ACC112 (cell line): ENCODE measurements around the gene EIF2B5.
"Not testable (repeated sequence)": the region's sequence is repeated elsewhere in the genome, so short reads cannot be mapped to it uniquely, and the experiment has no call there.

Experiments
- H2AFZ ChIP-seq: fragments of 200-600 bp; sonication (generic); one replicate; pipeline ENCODE4 v1.6.0; 2017; ENCODE audit warnings: antibody characterized with exemption, low read length; ENCODE audit not compliant: unreplicated experiment
- H3K27ac ChIP-seq: fragments of 200-600 bp; sonication (generic); 2 replicates; pipeline ENCODE4 v1.5.1; 2014; ENCODE audit warnings: low read depth, mild to moderate bottlenecking, antibody characterized with exemption, low read length, moderate library complexity
- H3K27me3 ChIP-seq: fragments of 200-600 bp; sonication (generic); 2 replicates; pipeline ENCODE4 v1.6.1; 2014; ENCODE audit warnings: mild to moderate bottlenecking, antibody characterized with exemption, low read length, moderate library complexity, mixed read lengths; ENCODE audit not compliant: insufficient read depth
- H3K36me3 ChIP-seq: fragments of 200-600 bp; sonication (generic); 2 replicates; pipeline ENCODE4 v1.6.1; 2016; ENCODE audit warnings: mild to moderate bottlenecking, antibody characterized with exemption, low read length, moderate library complexity, mixed read lengths; ENCODE audit not compliant: insufficient read depth
- H3K4me1 ChIP-seq: fragments of 200-600 bp; sonication (generic); one replicate; pipeline ENCODE4 v1.6.1; 2016; ENCODE audit warnings: low read length, mixed read lengths; ENCODE audit not compliant: insufficient read depth, unreplicated experiment, control insufficient read depth
- H3K4me3 ChIP-seq: fragments of 200-600 bp; sonication (generic); 2 replicates; pipeline ENCODE4 v1.5.1; 2014; ENCODE audit warnings: mild to moderate bottlenecking, low read depth, low read length
- H3K79me2 ChIP-seq: fragments of 200-600 bp; sonication (generic); one replicate; pipeline ENCODE4 v1.6.0; 2016; ENCODE audit warnings: low read length; ENCODE audit not compliant: control insufficient read depth, unreplicated experiment, insufficient read depth

The EIF2B5 gene

DNA sequence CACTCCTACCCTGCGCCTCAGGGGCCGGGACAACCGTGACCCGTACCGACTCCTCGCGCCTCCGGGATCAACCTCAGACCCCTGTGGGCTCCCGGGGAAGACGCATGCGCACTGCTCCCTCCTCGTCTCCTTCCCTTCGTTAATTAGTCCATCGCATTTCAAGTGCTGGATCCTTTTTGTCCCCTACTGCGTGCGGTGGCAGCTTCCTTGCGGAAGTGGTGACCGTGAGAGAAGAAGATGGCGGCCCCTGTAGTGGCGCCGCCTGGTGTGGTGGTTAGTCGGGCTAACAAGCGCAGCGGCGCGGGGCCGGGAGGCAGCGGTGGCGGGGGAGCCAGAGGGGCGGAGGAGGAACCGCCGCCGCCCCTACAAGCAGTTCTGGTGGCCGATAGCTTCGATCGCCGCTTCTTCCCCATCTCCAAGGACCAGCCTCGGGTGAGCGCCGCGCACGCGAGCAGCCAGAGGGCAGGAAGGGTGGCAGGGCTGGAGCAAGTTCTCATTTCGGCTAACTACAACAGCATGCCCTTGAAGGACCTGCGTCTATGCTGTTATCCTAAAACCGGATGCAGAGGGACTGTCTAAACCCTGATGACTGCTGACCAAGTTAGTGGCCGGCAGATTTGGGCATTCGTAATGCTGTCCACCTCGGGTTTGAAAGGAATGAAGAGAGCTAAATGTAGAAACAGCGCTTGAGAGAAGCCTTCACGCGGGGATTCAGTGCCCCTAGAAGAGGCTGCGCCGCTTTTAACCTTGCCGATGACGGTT lies at the start of gene EIF2B5:
TSS of gene EIF2B5 (plus strand) at position 210 of the 762 bp plus-strand sequence. CDS start at position 238, 28 bp downstream.
- H3K4me1 ChIP-seq = peaks cover 22% of the 10 kb centered on the region
- no peaks in the 10 kb centered on the region for H3K27me3 ChIP-seq
- H2AFZ ChIP-seq = peak within 1 kb of the TSS; percentile 62
- peak within 1 kb of the TSS; percentile 56 for H3K27ac ChIP-seq
- peaks cover 36% of the 10 kb centered on the region for H3K79me2 ChIP-seq
- H3K36me3 ChIP-seq = peaks cover 5% of the 10 kb centered on the region; the same call in 1 of the 2 replicates
- peak within 1 kb of the TSS; percentile 86 for H3K4me3 ChIP-seq

DNA sequence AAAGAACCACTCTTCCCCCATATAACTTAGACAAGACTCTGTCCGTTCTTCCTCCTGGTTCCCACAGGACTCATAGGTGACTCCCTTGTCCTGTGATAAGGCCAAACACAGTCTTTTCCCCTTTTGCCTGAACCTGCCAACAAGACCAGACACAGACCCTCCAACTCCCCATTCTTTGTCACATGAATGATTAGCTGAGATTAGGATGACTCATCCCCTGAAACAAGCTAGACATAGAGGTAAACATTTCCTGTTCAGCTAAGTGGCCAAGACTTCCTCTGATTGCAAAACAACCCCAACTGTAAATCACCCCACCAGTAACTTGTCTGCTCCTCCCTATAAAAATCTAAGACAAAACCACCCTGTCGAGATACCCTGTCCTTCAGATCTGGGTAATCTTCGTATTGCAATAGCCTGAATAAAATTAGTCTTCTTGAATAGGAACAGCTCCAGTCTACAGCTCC lies 49.7 kb upstream of the EIF2B5 start:
- Histone ChIP-seq H3K27ac (no peak overlapping the region), H3K36me3 (no peaks in the 10 kb centered on the region), H3K4me3 (no peak overlapping the region), H2AFZ (no peak overlapping the region), H3K79me2 (no peaks in the 10 kb centered on the region), H3K4me1 (no peaks in the 10 kb centered on the region), H3K27me3 (no peaks in the 10 kb centered on the region; the same call in 1 of the 2 replicates)

DNA sequence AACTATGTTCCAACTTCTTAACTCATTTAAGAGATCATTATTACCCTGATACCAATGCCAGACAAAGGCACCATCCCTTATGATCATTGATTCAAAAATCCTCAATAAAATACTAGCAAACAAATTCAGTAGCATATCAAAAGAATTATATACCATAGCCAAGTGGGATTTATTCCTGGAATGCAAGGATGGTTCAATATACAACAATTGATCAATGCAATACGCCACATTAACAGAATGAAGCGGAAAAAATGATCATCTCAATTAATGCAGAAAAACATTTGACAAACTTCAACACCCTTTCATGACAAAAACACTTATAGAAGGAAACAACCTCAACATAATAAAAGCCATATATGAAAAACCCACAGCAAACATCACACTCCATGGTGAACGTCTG lies 43.0 kb upstream of the EIF2B5 start:
- Histone ChIP-seq H3K27ac (no peak overlapping the region), H2AFZ (no peak overlapping the region), H3K79me2 (no peaks in the 10 kb centered on the region), H3K27me3 (peaks cover 8% of the 10 kb centered on the region), H3K4me3 (no peak overlapping the region), H3K36me3 (no peaks in the 10 kb centered on the region), H3K4me1 (peaks cover 4% of the 10 kb centered on the region)

DNA sequence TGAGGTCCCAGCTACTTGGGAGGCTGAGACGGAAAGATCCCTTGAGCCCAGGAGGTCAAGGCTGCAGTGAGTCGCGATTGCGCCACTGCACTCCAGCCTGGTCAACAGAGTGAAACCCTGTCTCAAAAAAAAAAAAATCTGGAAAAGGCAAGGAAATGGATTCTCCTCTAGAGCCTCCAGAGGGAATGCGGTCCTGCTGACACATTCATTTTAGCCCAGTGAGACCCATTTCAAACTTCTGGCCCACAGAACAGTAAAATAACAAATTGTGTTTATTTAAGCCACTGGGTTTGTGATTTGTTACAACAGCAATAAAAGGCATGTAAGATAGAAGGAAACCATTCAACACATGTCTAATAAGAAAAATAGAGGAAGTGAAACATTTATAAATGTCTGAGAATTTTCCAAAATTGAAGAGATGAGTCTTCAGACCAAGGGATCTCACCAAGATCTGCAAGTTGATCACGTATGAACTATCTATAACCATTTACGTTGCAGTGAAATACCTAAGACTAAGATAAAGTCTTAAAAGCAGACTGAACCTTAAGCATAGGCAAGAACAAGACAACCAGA lies 38.3 kb upstream of the EIF2B5 start, which contains the start of gene HTR3E:
TSS of gene HTR3E (plus strand) at position 254 of the 573 bp plus-strand sequence. CDS start 466 bp downstream, outside the sequence.
- peak within 1 kb of the TSS; percentile 13; the same call in 1 of the 2 replicates for H3K27ac ChIP-seq
- H3K4me1 ChIP-seq = peaks cover 11% of the 10 kb centered on the region
- H3K79me2 ChIP-seq = no peaks in the 10 kb centered on the region
- no peak within 1 kb of the TSS for H3K4me3 ChIP-seq
- H2AFZ ChIP-seq = no peak within 1 kb of the TSS
- H3K36me3 ChIP-seq = no peaks in the 10 kb centered on the region
- peaks cover 26% of the 10 kb centered on the region for H3K27me3 ChIP-seq

DNA sequence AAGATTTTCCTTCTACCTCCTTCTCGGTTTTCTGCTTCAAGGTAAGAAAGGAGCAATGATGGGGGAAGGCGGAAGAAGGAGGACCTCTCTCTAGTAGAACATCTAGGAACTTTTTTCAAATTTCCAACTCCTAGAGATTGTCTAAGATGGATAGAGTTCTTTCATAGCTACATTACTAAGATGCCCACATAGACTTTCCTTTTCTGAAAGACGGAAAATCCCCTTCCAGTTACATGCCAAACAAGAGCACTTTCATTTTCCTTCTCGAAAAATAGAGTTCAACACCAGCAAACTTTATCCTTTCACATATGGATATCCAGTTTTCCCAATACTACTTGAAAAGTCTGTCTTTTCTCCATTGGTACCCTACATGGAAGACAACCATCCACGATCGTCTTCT lies 37.6 kb upstream of the EIF2B5 start:
- H3K27ac ChIP-seq = no peak overlapping the region; the same call in 1 of the 2 replicates
- H3K4me3 ChIP-seq = no peak overlapping the region
- peaks cover 26% of the 10 kb centered on the region for H3K27me3 ChIP-seq
- no peaks in the 10 kb centered on the region for H3K36me3 ChIP-seq
- H3K4me1 ChIP-seq = peaks cover 11% of the 10 kb centered on the region
- H3K79me2 ChIP-seq = no peaks in the 10 kb centered on the region
- no peak overlapping the region for H2AFZ ChIP-seq

DNA sequence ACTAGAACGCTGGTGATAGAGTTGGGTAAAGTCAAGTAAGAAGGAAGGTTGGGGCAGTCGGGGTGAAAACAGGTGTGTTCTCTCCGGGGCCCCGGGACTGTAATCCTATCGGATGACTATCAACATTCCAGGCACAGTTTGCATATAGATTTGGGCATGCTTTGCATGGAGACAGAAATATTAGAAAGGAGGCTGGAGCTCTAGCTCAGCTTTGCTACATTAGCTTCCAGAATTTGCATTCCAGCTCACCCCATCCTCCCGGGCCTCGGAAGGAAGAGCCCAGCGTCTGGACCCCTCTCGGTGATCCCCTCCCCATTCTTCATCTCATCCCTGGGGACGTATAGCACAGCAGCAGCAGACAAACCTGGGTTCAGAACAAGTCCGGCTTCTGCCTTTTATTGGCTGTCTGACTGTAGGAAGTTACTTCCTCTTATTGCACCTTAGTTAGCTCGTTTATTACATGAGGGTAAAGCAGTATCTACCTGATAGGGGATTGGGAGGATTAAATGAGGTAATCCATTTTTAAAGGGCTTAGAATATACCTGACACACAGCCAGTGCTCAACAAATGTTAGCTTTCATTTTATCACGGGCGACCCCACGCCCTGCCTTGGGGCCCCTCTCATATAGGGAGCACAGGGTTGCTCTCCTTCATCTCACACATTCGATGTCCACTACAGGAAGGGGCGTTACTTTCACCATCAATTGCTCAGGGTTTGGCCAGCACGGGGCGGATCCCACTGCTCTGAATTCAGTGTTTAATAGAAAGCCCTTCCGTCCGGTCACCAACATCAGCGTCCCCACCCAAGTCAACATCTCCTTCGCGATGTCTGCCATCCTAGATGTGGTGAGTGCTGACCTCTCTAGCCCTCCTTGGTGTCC lies 35.1 kb upstream of the EIF2B5 start:
- H3K4me3 ChIP-seq = no peak overlapping the region
- H3K4me1 ChIP-seq = peaks cover 11% of the 10 kb centered on the region
- H3K36me3 ChIP-seq = no peaks in the 10 kb centered on the region
- no peak overlapping the region for H3K27ac ChIP-seq
- H3K79me2 ChIP-seq = no peaks in the 10 kb centered on the region
- H3K27me3 ChIP-seq = peaks cover 18% of the 10 kb centered on the region
- H2AFZ ChIP-seq = no peak overlapping the region

DNA sequence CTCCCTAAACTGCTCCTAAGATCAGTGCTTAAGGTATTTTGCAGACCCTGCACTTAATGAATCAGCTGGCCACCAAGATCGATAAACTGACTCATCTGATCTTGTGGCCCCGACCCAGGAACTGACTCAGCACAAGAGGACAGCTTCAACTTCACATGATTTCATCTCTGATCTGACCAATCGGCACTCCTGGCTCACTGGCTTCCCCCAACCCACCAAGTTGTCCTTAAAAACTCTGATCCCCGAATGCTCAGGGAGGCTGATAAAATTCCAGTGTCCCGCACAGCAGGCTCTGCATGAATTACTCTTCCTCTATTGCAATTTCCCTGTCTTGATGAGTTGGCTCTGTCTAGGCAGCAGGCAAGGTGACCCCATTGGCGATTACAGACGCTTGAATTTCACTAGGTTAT lies 24.8 kb upstream of the EIF2B5 start:
- Histone ChIP-seq H3K36me3 (no peaks in the 10 kb centered on the region), H3K4me3 (peak overlapping the region; percentile 35; the same call in 1 of the 2 replicates), H3K27me3 (no peaks in the 10 kb centered on the region), H3K79me2 (no peaks in the 10 kb centered on the region), H3K4me1 (peaks cover 8% of the 10 kb centered on the region), H2AFZ (peak overlapping the region; percentile 77), H3K27ac (no peak overlapping the region)

DNA sequence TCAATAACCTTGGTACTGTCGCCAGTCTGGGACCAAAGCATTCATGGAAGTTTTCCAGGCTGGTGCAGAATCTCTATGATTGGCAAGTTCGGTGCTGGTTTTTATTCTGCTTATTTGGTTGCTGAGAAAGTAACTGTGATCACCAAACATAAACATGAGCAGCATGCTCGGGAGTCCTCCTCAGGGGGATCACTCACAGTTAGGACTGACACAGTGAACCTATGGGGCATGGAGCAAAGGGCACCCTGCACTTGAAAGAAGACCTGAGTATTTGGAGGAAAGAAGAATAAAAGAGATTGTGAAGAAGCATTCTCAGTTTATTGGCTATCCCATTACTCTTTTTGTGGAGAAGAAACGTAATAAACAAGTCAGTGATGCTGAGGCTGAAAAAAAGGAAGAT lies 19.1 kb upstream of the EIF2B5 start:
- H3K36me3 ChIP-seq = no peaks in the 10 kb centered on the region
- no peak overlapping the region for H2AFZ ChIP-seq
- no peaks in the 10 kb centered on the region for H3K4me1 ChIP-seq
- H3K27ac ChIP-seq = no peak overlapping the region
- H3K27me3 ChIP-seq = peaks cover 17% of the 10 kb centered on the region; the same call in 1 of the 2 replicates
- no peaks in the 10 kb centered on the region for H3K79me2 ChIP-seq
- no peak overlapping the region for H3K4me3 ChIP-seq

DNA sequence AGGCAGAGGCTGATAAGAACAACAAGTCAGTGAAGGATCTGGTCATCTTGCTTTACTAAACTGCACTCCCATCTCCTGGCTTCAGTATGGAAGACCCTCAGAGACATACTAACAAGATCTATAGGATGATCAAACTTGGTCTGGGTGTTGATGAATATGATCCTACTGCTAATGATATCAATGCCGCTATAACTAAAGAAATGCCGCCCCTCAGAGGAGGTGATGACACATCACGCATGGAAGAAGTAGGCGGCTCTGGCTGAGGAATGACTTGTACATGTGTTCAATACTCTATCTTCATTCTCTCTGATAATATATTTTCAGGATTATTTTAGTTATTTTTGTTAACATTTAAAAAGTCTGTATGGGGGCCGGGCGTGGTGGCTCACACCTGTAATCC lies 17.5 kb upstream of the EIF2B5 start:
- H3K4me1 ChIP-seq = no peaks in the 10 kb centered on the region
- no peak overlapping the region for H3K4me3 ChIP-seq
- no peak overlapping the region for H2AFZ ChIP-seq
- no peak overlapping the region for H3K27ac ChIP-seq
- H3K79me2 ChIP-seq = no peaks in the 10 kb centered on the region
- peaks cover 17% of the 10 kb centered on the region; the same call in 1 of the 2 replicates for H3K27me3 ChIP-seq
- H3K36me3 ChIP-seq = no peaks in the 10 kb centered on the region

DNA sequence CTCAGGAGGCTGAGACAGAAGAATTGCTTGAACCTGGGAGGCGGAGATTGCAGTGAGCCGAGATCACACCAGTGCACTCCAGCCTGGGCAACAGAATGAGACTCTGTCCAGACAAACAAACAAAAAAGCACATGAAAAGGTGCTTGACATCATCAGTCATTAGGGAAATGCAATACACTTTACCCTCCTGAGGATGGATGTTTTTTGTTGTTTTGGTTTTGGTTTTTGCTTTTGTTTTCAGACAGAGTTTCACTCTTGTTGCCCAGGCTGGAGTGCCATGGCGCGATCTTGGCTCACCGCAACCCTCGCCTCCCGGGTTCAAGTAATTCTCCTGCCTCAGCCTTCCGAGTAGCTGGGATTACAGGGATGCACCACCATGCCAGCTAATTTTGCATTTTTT lies 14.1 kb upstream of the EIF2B5 start:
- H3K27ac ChIP-seq, H3K4me3 ChIP-seq, H3K79me2 ChIP-seq, H2AFZ ChIP-seq, H3K4me1 ChIP-seq, H3K36me3 ChIP-seq: not testable (repeated sequence)
- H3K27me3 ChIP-seq = peaks cover 15% of the 10 kb centered on the region; the same call in 1 of the 2 replicates
